NCI-H128 (cell line): ENCODE results near the gene TMF1.
A peak's percentile ranks its signal among the peaks of the same experiment; 100 is the strongest.

Experiments
- DNase-seq: peaks from one replicate; lab custom pipeline; 2025; ENCODE audit not compliant: unreplicated experiment; lab: John Stamatoyannopoulos, UW

TMF1 gene

DNA sequence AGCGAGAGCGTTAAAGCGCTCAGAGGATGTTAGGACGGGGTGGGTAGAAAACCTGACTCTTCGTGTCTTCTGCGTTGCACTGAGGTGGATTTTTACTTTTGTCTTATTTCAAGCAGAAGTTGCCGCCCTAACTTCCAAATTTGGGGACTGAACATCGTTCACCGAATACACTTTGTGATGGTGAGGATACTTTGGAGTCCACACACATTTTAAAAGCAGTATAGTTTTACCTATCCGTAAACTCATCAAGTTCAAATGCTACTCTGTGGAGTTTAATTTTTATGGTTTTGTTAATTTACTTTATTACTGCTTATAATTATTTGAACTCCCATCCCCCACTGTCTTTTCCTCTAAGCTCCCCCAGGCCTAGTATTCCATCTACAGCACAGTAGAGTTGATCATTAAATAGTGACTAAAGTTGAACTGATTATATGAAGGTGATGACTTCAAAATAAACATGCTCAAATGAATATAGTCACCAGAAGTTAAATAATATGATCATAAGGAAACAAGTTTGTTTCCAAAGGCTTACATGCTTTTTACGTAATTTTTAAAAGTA, 38.0 kb downstream of the TMF1 start:
- DNase-seq: no peak

DNA sequence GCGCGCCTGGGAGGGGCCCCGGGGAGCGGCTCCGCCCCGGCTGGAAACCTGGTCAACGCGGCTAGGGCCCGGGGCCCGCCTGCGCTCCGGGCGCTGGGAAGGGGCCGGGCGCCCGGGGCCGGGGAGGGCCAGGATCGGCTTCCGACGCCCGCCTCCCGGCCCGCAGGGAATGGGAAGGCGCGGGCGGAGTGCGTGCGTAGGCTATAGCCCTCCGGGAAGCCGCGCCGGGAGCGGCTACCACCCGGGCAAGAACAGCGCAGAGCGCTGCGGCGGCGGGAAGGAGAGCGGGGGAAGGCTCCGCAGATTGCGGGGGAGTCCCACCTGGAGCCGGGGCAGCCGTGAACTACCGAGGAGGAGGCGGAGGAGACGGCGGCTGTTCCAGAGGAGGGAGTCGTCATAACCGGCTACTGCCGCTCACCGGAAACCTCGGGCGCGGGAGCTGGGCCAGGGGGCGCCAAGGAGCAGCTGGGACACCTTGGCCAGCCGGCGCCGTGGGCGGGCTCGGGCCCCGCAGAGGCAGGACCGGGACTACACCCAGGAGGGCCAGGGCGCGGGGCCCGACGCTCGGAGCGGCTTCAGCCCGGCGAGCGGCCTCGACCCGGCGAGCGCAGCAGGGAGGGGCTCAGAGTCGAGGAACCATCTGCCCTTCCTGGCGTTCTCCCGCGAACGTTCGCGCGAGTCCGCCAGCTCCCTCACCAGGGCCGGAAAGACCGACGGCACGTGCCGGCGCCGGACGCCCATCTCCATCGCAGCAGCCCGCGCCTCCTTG, 38.7 kb downstream of the TMF1 start, which contains the start of gene EOGT:
TSS of gene EOGT (minus strand) at position 432 of the 769 bp plus-strand sequence. CDS start 3,838 bp downstream, outside the sequence.
- DNase-seq: peak; percentile 35

DNA sequence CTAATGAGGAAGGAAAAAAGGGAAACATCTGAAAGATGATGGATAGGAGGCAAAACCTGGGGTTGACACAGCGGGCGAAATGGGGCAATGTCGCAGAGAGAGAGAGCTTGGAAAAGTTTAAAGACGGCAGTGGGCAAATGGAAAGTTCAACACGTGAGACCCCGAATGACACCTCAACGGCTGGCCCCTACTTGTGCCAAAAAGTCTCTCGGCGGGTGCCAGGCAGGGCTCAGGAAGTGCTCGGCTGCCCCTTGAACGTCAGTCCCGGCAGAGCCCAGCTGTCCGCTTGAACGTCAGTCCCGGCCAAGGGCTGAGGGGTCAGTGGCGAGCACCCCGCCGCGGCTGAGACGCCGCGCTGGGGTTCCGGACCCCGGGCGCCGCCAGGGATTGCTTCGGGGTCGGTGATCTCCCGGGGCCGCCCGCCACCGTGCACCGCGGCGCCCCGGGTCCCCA, 39.3 kb downstream of the TMF1 start:
- DNase-seq: no peak

DNA sequence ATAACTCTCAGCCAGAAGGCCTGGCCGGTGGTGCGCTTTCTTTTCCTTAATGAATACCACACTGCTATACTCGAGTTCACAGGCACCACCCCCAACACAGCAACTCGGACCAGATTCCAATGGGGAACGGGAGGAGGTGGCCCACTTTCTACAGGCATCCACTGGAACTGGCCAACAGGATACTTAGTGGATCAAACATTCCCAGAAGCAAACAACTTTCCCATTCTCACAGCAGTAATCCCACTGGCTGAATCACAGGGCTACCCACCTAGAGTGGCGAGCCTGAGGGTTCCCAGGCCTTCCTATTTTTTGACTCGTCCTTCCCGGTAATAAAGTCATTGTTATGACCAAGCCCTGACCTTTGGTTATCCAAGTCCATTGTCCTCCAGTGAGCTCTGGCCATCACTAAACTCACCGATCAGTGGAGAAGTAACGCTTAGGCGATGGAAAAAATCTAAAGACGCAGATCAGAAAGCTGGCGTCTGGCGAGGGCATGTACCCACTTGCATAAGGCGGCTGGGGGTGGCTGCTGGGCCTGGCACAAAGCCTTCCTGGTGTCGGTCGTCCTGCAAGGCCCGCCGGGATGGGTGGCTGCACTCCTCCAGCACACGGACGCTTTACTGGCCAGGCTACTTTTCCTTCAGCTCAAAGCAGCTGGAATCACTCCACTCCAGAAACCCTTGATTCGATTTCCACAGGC, 39.9 kb downstream of the TMF1 start:
- DNase-seq: no peak

DNA sequence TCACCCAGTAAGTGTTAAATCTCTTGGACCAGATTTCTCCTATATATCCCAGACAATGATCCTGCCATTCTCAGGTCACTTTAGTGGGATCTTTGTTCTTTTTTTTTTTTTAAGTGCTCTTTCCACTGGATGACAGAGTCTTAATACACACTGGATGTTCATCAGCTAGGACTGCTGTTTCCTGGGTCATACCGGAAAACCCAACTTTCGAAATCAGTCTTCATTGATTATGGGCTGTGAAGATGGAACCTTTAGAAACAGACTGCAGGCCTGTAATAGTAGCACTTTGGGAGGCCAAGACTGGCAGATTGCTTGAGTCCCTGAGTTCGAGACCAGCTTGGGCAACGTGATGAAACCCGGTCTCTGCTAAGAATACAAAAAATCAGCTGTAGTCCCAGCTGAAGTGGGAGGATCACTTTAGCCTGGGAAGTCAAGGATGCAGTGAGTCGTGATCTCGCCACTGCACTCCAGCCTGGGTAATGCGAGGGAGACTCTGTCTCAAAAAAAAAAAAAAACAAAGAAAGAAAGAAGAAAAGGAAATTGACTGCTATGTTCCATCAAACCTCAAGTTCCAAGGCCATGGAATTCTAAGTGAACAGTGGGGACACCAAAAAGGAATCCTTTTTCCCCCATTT, 40.9 kb downstream of the TMF1 start:
- DNase-seq: no peak

DNA sequence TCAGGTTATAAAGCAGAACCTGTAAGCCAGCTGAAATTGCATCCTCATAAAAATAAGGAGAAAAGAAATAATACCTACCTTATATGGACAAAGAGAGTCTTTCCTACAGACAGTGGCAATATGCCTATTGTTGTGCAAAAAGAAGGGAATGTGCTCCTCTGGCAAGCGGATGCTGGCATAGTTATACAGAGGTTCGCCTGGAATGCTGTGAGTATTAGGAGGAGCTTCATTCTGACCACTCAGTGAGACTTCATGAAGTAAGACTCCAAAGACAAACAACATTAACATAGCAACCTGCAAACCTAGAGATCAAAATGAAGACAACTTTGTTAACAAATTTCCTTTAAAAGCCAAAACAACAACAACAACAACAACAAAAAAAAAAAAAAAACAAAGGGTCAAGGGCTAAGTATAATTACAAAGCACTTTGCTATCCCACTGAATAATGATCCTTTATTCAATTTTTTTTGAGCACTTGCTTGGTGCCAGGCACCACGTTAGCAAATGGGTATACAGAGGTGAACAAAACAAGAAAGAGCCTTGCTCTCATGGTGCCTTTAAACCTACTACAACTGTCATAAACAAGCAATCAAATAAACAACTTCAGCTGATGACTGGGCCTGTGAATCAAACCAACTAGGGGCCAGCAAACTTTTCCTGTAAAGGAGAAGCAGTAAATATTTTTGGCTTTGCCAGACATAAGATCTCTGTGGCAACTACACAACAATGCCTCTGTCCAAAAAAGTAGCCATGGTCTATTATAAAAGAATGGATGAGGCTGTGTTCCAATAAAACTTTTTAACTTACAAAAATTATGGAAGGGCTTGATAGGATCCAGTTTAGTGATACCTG, 42.3 kb downstream of the TMF1 start:
- no peak for DNase-seq

DNA sequence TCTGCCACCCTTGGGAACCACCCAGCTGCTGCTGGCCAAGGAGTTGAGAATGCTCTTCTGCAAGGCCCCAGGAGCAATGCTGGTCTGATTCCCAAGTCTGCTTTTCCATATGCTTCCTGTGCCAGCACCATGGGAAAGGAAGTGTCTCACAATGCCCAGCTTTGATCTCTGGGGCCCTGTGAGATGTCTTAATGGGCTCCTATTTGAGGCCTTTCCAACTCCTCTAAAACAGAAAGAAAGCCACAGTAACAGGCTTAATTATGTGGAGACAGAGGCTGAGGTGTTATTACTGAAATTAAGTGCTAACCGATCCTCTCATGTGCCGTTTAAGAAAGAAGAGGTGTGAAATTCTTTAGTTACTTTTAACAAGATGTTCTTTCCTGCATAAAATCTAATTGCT, 43.2 kb downstream of the TMF1 start:
- DNase-seq: no peak

DNA sequence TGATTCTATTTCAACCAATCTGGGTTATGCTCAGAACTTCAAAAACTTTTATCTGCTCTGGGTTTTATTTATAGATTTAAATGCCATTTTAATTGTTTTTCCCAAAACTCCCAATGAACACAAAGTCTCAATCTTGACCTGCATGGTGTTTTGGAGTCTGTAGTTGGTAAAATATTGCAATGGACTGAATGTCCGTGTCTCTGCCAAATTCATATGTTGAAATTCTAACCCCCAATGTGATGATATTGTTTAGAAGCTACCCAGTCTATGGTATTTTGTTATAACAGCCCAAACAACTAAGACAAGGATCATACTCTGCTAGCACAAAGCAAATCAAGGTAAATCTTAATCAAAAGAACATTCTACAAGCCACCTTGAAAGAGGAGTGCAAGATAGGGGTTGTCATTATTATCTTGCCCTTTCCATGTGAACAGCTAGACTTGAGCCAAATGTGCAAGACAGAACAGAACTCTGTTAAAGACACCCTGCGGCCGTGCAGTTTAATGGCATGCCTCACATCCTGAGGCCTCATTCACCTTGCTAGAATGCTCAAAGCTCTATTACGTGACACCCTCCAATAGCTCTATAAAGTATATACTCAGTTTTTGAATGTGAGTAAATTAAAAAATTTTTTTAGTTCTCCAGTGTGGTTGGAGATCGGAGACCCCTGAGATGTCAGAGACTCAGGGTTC, 46.2 kb downstream of the TMF1 start:
- no peak for DNase-seq

DNA sequence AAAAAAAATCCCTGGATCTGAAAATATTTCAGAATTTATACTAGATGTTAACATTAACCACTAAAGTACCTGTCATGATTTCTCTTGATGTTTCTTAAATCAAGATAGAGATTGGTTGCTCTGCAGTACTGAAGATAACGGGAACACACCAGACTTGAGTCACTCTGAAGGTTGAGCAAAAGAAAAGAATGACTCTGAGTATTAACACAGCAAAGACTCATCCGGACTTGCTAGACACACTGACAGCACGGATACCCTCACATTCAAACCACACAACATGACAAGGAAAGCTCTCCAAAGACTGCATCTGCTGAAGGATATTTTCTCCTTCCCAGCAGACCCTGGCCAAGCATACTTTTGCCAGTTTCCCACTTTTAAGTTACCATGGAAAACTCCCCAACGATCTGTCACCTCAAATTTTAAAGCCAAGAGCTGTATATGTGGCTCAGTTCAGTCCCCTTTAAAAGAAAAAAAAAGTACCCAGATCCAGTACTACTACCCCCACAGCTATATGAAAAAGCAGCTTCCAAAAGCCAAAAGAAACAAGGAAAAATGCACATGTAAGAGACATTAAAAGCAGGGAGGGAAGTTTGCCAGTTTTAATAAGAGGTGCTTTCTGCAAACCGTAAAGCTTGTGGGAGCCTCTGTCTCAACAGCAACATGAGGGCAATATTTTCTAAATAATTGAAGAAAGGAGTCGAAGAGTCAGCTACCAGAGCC, 46.9 kb downstream of the TMF1 start:
- no peak for DNase-seq

DNA sequence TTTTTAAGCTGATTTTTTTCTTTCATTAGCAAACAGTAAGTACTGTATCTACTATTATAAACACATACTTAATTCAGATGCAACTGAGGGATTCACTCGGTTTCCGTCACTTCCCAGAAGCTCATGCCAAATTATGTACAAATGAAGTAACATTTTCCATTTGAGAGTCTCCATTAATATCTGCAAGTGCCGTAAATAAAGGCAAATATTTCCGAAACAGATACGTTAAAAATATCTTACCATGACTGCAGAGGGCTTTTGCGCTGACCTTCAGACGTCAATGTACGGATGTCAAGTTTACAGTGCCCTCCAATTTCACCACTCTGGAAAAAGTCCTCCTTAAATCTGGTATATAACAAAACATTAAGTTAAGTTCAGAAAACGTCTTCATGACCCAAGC, 48.0 kb downstream of the TMF1 start:
- no peak for DNase-seq

DNA sequence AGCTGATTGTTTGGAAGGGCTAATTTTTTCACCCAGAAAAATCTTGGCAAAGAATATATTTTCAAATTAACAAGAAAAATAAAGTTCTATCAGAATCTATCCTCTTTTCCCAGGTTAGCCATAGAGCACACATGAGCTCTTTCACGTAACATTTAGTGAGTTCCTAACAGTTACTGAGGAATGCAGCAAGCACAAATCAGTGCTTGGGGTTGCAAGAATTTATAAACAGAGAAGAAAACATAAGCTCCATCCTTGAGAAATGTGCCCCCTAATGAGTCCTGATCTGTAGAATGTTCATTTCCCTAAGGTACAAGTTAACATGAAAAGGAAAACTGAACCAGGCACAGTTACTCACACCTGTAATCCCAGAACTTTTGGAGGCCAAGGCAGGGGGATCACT, 52.5 kb downstream of the TMF1 start:
- DNase-seq: no peak

DNA sequence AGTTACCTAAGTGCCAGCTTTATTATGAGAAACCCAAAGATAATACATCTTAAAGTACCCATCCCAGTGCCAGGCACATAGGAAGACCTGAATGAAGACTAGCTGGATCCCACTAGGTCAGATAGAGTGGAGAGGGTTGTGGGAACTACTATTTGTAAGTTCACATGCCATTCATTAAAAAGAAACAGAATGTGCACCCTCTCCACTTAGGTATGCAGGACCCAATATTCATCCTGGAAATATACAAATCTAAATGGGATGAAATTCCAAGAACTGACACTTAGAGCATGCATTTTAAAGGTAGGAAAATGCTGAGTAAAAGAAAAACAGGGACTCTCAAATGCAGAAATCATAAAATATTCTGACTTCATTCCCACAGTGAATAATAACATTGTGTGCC, 53.0 kb downstream of the TMF1 start:
- no peak for DNase-seq

DNA sequence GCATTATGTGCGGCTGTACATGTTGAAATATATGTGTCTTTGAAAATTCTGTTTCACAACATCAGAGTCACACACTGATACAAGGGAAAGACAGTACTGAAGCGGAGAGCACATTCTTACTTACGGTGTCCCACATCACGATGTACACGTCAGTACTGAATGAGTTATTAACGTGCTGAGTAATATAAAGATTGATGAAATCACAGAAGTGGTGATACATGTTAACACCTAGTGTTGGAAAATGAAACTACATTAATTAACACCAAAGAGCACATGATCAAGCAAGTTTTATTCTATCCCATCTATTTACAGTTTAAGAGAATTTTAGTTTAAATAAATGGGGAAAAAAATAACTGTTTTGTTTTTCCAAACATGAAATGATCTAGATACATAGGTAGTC, 54.2 kb downstream of the TMF1 start:
- no peak for DNase-seq

DNA sequence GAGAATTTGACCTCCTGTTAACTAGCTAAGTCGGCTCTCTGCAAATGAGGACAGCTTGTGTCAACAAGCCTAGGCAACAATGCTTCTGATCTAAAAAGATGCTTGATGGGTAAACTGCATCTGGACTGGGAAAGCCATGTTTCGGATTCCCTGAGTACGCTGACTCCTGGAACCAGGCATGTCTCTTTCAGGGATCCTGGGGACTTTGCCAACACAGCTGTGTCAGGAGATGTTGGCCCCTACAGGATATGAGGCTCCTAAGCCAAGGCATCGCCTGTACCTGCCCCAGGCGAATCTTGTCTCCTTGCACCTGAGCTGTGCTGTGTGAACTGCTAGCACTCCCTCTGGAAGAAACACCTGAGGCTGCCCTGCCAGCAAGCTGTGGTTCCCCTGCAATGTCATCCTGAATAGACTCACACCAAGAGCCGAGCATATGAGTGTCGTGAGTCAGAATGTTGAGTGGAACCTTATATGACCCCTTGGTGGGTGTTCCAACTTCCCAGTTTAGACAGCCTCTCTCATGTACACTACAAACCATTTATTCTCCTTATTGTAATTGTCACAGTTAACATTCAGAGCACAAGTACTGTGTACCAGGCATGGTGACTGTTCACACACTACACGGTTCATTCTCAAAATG, 55.7 kb downstream of the TMF1 start:
- DNase-seq: no peak

DNA sequence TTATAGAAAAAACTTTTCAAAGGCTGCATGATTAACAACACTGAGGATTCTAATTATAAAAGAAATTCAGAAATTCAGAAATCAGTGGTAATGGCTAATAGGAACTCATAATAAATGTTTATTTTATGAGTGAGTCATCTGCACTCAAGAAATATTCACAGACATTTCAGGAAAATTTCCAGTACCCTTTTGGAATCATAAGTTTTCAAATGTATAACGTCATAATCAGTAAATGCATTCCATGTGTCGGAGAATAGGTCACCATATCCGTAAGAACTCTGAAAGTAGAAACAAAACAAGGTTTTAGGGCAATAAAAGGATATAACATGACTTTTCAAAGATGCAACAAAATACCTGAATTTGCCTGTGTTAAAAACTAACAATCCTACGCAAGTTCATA, 63.4 kb downstream of the TMF1 start:
- DNase-seq: no peak

DNA sequence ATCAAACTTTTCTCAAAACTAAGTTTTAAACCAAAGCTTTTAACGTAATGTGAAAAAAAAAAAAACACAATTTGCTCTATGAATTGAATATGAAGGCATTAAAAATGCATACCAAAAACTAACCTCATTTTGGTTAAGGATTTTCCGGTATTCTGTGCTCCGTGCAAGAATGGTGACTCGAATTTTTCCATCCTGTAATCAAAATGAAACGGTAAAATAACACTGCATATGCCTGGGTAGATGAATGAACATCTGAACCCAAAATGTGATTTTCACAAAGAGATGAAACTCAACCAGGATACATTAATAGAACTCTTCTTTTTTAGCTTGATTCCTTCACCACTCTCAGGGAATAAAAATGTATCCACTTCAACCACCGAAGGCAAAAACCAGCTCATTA, 64.8 kb downstream of the TMF1 start:
- no peak for DNase-seq

DNA sequence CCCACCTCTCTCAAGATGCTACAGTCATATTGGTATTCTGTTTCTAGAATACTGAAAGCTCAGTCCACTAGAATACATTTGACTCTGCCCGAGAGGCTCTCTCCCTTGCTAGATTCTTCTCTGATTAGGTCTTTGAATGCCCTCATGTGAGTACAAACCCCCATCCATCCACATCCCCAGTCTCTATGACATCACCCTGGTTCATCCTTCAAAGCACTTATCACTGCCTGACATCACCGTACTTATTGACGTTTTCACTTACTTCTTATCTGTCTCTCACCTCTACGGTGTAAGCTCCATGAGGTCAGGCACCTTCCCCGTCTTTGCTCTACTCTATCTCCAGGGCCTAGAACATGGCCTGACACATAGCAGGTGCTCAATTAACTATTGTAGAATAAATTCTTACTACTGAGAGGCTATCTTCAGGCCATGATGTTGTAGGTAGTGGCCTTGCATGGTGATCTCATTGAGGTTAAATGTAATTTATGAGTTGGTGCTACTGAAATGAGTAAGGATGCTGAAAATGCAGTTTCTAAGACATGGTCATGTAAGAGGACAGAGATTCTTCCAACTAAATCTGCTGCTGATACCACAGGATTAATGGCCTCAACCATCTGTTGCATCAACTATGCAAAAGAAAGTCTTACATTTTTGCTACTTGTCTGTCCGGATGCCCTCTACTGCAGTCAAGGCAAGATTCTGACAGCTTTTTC, 65.5 kb downstream of the TMF1 start:
- DNase-seq: no peak

DNA sequence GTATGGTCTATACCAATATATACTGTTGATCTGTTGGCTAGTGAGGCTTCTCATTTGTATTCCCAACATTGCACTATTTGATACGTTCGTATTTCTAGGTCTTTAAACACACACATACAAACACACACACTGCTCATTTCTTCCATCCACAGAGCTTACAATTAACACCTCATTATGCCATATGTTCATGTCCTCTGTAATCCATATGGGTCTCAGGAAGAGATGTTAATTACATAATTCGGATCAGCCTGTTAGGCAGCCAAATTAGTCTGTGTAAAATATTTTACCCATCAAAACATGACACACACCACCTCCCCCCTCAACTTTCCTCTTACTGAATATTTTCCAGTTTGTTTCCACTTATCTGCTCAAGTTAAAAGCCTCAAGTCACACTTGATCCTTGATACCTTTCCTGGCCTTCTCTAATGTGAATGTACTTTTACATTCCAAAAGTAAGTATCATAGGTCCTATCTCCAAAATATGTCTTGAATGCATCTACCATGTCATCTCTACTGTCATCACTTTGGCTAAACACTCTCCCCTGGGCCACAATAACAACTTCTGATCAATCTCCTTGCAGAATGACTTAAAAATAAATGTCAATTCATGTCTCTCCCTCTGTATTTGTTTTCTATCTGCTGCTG, 66.9 kb downstream of the TMF1 start:
- no peak for DNase-seq
